ENCODE data around the gene MACROD2. TPM values are rescaled to one million over a fixed set of nuclear protein-coding genes. Genes with fewer than 3 reads are reported as not detected.

The MACROD2 gene
- total RNA-seq, 1 experiment from 2014 or later, result 3.7 TPM

- Histone ChIP-seq H3K36me3 (ENCODE audit: control insufficient read depth in 1 of 2, insufficient read depth in 2 of 2, low read length in 2 of 2) (no peaks in the 10 kb centered on the region), H3K9ac (ENCODE audit: low read length) (no peak overlapping the region), H3K4me2 (ENCODE audit: low read length) (no peak overlapping the region), H3K27me3 (ENCODE audit: insufficient read depth, low read length) (no peaks in the 10 kb centered on the region), H3K79me2 (ENCODE audit: insufficient read depth, low read length) (no peaks in the 10 kb centered on the region), H3K4me1 (ENCODE audit: control insufficient read depth in 1 of 2, insufficient read depth in 2 of 2, low read length in 2 of 2) (no peaks in the 10 kb centered on the region), H3K9me2 (ENCODE audit: insufficient read depth) (no peaks in the 10 kb centered on the region), H3K9me3 (ENCODE audit: control insufficient read depth in 1 of 2, insufficient read depth in 1 of 2, low read depth in 1 of 2, low read length in 2 of 2) (peaks cover 3 to 5% of the 10 kb centered on the region in 2 experiments; a peak in 2 of 4 replicates), H3K27ac (ENCODE audit: low read depth, low read length) (no peak overlapping the region), H4K20me1 (ENCODE audit: insufficient read depth) (no peaks in the 10 kb centered on the region), H2AFZ (ENCODE audit: low read depth, low read length, poor library complexity, severe bottlenecking) (no peak overlapping the region), H3K4me3 (replicated peaks in 1 of 2; ENCODE audit: low read depth in 1 of 2, low read length in 2 of 2) (no peak overlapping the region)
- no TSS peak for BruUV-seq (replicated peaks)
- intact Hi-C loops (cut with micrococcal nuclease), result no loop called here
- ChIA-PET CTCF (no interaction called here), RAD21 (ENCODE audit: low non-redundant PET in 1 of 2, low total read pairs in 2 of 2, uncharacterized antibody in 2 of 2, unreplicated experiment in 2 of 2) (no interaction called here), POLR2A (no interaction called here)
- ATAC-seq, result no peak
- TF ChIP-seq POLR2A (IDR thresholded peaks at IDR 0.05; ENCODE audit: borderline replicate concordance, extremely low read depth, insufficient read depth, insufficient read length) (no peak), TCF7L2 (IDR thresholded peaks at IDR 0.05; ENCODE audit: borderline replicate concordance, extremely low read depth, insufficient read depth, insufficient read length) (no peak), CBX3 (IDR thresholded peaks at IDR 0.05; ENCODE audit: low read depth) (no peak), JUND (IDR thresholded peaks at IDR 0.05) (no peak), ZNF274 (IDR thresholded peaks at IDR 0.05; ENCODE audit: low read depth, low read length) (no peak), SIN3A (IDR thresholded peaks at IDR 0.05; ENCODE audit: low read depth) (no peak), ZFX (IDR thresholded peaks at IDR 0.05) (no peak), RAD21 (IDR thresholded peaks at IDR 0.05; ENCODE audit: low read depth) (no peak), SP1 (IDR thresholded peaks at IDR 0.05; ENCODE audit: low read depth) (no peak), SRF (IDR thresholded peaks at IDR 0.05; ENCODE audit: low read depth) (no peak), ELF1 (IDR thresholded peaks at IDR 0.05; ENCODE audit: borderline replicate concordance, low read depth) (no peak)
- TF ChIP-seq, protein P1, sequence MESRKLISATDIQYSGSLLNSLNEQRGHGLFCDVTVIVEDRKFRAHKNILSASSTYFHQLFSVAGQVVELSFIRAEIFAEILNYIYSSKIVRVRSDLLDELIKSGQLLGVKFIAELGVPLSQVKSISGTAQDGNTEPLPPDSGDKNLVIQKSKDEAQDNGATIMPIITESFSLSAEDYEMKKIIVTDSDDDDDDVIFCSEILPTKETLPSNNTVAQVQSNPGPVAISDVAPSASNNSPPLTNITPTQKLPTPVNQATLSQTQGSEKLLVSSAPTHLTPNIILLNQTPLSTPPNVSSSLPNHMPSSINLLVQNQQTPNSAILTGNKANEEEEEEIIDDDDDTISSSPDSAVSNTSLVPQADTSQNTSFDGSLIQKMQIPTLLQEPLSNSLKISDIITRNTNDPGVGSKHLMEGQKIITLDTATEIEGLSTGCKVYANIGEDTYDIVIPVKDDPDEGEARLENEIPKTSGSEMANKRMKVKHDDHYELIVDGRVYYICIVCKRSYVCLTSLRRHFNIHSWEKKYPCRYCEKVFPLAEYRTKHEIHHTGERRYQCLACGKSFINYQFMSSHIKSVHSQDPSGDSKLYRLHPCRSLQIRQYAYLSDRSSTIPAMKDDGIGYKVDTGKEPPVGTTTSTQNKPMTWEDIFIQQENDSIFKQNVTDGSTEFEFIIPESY (IDR thresholded peaks at IDR 0.05; ENCODE audit: extremely low read depth, insufficient replicate concordance, low read length), result no peak
- TF ChIP-seq, protein P2, sequence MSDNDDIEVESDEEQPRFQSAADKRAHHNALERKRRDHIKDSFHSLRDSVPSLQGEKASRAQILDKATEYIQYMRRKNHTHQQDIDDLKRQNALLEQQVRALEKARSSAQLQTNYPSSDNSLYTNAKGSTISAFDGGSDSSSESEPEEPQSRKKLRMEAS (IDR thresholded peaks at IDR 0.05), result no peak
- TF ChIP-seq, protein P3, sequence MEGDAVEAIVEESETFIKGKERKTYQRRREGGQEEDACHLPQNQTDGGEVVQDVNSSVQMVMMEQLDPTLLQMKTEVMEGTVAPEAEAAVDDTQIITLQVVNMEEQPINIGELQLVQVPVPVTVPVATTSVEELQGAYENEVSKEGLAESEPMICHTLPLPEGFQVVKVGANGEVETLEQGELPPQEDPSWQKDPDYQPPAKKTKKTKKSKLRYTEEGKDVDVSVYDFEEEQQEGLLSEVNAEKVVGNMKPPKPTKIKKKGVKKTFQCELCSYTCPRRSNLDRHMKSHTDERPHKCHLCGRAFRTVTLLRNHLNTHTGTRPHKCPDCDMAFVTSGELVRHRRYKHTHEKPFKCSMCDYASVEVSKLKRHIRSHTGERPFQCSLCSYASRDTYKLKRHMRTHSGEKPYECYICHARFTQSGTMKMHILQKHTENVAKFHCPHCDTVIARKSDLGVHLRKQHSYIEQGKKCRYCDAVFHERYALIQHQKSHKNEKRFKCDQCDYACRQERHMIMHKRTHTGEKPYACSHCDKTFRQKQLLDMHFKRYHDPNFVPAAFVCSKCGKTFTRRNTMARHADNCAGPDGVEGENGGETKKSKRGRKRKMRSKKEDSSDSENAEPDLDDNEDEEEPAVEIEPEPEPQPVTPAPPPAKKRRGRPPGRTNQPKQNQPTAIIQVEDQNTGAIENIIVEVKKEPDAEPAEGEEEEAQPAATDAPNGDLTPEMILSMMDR (IDR thresholded peaks at IDR 0.05 in 2 of 3, conservative IDR thresholded peaks at IDR 0.05 in 1 of 3; ENCODE audit: borderline replicate concordance in 1 of 3, insufficient read depth in 1 of 3, low read depth in 2 of 3, low read length in 2 of 3), result no peak
- no peak for DNase-seq (ENCODE audit: low read depth, low spot score)
Measured at GRCh38 chr20:16095226-16095625, 2099.9 kb downstream of the MACROD2 start.

Measured in HCT116 (cell line).